Activated CD8-positive, alpha-beta T cell treated with anti-CD3 and anti-CD28 coated beads, Interleukin-2, amount 10 ng/mL, durations not matched to agents 7 days and 5 days (primary cell): ENCODE results near the gene ARHGAP1. TPM values are rescaled to one million over a fixed set of nuclear protein-coding genes. Genes with fewer than 3 reads are reported as not detected.
"Not testable (repeated sequence)": the region's sequence is repeated elsewhere in the genome, so short reads cannot be mapped to it uniquely, and the experiment has no call there.

Experiments
- ATAC-seq: fragments of 150-1000 bp; cut with Tn5 transposase; one replicate; pipeline ENCODE4 v1.10.0; 2021; ENCODE audit warnings: moderate library complexity
- CTCF ChIA-PET: fragments of 350-600 bp; sonication (Branson Sonifier 250); formaldehyde crosslinking; loops from one replicate; lab custom pipeline; 2021; ENCODE audit warnings: antibody characterized with exemption; lab: Charles Lee
- POLR2A ChIA-PET: fragments of 350-600 bp; sonication (Branson Sonifier 250); formaldehyde crosslinking; loops from one replicate; lab custom pipeline; 2021; ENCODE audit warnings: antibody characterized with exemption; lab: Charles Lee
- DNase-seq: peaks from one replicate; pipeline ENCODE4 v3.0.0-alpha.2; 2020
- H3K27ac Mint-ChIP-seq: one replicate; pipeline ENCODE4 v1.8.0; 2021; ENCODE audit warnings: mild to moderate bottlenecking, mixed read lengths
- H3K27me3 Mint-ChIP-seq: one replicate; pipeline ENCODE4 v1.8.0; 2021; ENCODE audit warnings: low read depth, mixed read lengths
- H3K36me3 Mint-ChIP-seq: one replicate; pipeline ENCODE4 v1.8.0; 2021; ENCODE audit warnings: low read depth, mixed read lengths
- H3K4me1 Mint-ChIP-seq: one replicate; pipeline ENCODE4 v1.8.0; 2021; ENCODE audit warnings: low read depth, mixed read lengths
- H3K4me3 Mint-ChIP-seq: one replicate; pipeline ENCODE4 v1.8.0; 2021; ENCODE audit warnings: mild to moderate bottlenecking, mixed read lengths
- H3K9me3 Mint-ChIP-seq: one replicate; pipeline ENCODE4 v1.8.0; 2022; ENCODE audit warnings: mixed read lengths; ENCODE audit not compliant: insufficient read depth
- total RNA-seq, 2 experiments: library from RNA; stranded (reverse); gene quantifications; one replicate each; pipeline ENCODE4 v1.2.3, GENCODE V29; 2021

ARHGAP1 gene
- total RNA-seq, 2 experiments from 2014 or later: 69.1 to 71.3 TPM

DNA sequence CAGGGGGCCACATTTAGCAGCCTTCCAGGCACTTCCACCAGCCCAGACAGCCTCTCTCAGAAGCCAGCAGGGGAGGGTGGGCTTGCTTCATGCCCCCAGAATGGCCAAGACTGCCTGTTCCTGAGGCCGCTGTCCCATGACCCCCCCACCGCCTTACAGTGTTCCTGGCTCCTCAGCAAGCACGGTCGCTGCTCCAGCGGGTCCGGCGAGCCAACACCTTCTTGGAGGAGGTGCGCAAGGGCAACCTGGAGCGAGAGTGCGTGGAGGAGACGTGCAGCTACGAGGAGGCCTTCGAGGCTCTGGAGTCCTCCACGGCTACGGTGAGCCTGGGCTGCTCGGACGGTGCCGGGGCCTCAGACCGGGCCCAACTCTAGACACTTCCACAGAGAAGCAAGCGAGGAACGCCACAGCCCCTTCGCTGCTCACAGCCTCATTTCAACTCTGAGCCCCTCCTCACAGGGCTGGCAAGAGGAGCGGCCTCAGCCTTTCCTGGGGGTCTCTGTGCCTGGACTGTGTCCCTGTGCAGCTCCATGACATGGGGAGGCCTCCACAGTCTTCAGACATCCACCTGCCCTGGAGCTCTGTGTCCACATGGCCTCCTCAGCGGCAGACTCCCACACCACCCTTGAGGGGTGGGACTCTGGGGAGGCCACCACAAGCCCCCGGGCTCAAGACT lies 19.3 kb upstream of the ARHGAP1 start:
- ATAC-seq (no peak), DNase-seq (no peak)
- POLR2A ChIA-PET: no interaction called here
- Mint-ChIP-seq H3K4me1 (peaks cover 8% of the 10 kb centered on the region), H3K36me3 (no peaks in the 10 kb centered on the region), H3K27ac (no peak overlapping the region), H3K27me3 (no peaks in the 10 kb centered on the region), H3K9me3 (no peaks in the 10 kb centered on the region), H3K4me3 (no peak overlapping the region)
- CTCF ChIA-PET: no interaction called here

DNA sequence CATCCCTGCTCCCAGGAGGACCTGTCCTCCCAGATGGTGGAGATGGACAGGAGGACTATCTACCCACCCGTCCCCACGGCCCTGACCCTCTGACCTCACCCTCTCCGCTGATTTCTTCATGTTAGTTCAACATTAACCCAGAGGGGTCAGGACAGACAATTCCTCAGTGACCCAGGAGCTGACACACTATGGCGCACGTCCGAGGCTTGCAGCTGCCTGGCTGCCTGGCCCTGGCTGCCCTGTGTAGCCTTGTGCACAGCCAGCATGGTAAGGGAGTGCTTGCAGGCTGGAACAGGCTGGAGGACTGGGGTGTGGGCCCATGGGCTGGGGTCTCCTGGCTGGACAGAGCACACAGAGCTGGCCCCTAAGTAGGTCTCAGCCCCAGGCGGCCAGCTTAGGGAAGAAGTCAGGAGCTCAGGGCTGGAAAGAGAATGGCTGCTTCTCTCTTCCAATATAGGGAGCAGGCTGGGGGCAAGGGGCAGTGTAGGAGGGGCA lies 18.7 kb upstream of the ARHGAP1 start, which contains the start of gene F2:
Gene F2, plus strand, starts transcription at position 166 of the 495 bp plus-strand sequence. Its CDS starts 23 bp downstream, at position 189.
- Mint-ChIP-seq H3K27ac (peak within 1 kb of the TSS; percentile 49), H3K9me3 (no peaks in the 10 kb centered on the region), H3K4me3 (no peak within 1 kb of the TSS), H3K4me1 (peaks cover 8% of the 10 kb centered on the region), H3K27me3 (no peaks in the 10 kb centered on the region), H3K36me3 (no peaks in the 10 kb centered on the region)
- ATAC-seq: no peak
- DNase-seq: no peak
- POLR2A ChIA-PET: no interaction called here
- CTCF ChIA-PET: no interaction called here

DNA sequence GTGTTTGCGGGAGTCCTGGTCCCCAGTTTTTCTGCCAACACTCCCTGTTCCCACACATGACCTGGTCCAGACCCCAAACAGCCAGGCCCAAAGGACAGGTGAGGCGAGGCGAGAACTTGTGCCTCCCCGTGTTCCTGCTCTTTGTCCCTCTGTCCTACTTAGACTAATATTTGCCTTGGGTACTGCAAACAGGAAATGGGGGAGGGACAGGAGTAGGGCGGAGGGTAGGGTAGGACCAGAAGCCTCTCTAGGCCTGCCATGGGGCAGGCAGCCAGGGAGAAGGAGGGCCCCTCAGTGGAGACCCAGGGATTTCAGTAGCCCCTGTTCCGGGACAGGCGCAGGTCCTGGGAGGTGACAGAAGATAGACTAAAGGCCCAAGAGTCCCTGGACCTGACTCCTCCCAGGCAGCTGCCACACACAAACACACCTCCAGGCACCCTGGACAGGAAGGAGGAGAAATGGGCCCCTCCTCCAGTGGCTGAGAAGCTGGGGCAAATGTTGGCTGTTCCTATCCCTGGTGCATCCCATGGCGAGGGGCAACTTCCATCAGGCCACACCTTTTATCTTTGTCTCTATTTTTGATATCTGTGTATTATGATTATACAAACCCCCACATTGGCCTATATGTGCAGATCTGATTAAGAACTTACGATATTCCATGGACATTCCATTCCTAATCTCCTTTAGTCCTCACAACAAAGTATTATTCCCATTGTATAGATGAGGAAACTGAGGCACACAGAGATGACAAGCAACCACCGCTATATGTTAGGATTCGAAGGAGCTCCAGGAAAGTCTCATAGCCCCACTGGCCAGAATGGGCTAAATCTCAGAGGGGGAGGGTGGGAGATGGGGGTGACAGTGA lies 18.0 kb upstream of the ARHGAP1 start:
- H3K27ac Mint-ChIP-seq: peak overlapping the region; percentile 49
- no peaks in the 10 kb centered on the region for H3K36me3 Mint-ChIP-seq
- H3K4me3 Mint-ChIP-seq: no peak overlapping the region
- no peaks in the 10 kb centered on the region for H3K9me3 Mint-ChIP-seq
- no peak for DNase-seq
- H3K27me3 Mint-ChIP-seq: no peaks in the 10 kb centered on the region
- ChIA-PET POLR2A (no interaction called here), CTCF (no interaction called here)
- H3K4me1 Mint-ChIP-seq: peaks cover 8% of the 10 kb centered on the region
- peak; percentile 71 for ATAC-seq

DNA sequence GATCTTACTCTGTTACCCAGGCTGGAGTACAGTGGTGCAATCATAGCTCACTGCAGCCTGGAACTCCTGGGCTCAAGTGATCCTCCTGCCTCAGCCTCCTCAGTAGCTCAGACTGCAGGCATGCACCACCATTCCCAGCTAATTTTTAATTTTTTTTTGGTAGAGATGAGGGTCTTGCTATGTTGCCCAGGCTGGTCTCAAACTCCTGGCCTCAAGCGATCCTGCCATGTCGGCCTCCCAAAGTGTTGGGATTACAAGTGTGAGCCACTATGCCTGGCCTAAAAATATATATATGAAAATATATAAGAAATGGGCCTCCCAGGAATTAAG lies 17.4 kb upstream of the ARHGAP1 start:
- H3K4me3 Mint-ChIP-seq, H3K36me3 Mint-ChIP-seq, H3K27me3 Mint-ChIP-seq, DNase-seq, H3K9me3 Mint-ChIP-seq, CTCF ChIA-PET, H3K27ac Mint-ChIP-seq, H3K4me1 Mint-ChIP-seq, ATAC-seq: not testable (repeated sequence)
- POLR2A ChIA-PET: interaction anchor here (0.8 kb wide), 1 partner anchor 17 kb away, joined by 3 read pairs; the partner anchor contains the start of genes ARHGAP1 and ZNF408

DNA sequence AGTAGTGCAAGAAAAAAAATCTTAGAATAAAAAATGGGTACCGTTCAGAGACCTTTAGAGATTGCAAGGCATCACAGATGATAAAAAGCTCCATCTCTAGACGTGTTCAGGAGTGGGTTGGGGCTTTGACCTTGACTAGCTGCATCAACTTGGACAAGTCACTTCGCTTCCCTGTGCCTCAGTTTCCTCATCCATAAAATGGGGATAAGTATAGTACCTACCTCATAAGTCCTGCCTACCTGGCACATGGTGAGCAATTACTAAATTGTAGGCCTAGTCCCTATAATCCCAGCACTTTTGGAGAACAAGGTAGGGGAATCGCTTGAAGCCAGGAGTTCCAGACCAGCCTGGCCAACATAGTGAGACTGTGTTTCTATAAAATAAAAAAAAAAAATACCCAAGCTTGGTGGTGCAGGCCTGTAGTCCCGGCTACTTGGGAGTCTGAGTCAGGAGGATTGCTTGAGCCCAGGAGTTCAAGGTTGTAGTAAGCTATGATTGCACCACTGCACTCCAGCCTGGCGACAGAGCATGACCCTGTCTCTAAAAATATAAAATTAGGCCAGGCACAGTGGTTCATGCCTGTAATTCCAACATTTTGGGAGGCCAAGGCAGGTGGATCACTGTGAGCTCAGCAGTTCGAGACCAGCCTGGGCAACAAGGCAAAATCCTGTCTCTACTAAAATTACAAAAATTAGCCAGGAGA lies 12.6 kb upstream of the ARHGAP1 start:
- Mint-ChIP-seq H3K27ac (no peak overlapping the region), H3K27me3 (no peaks in the 10 kb centered on the region), H3K4me1 (peaks cover under 1% of the 10 kb centered on the region), H3K36me3 (peaks cover 2% of the 10 kb centered on the region), H3K9me3 (no peaks in the 10 kb centered on the region), H3K4me3 (no peak overlapping the region)
- ATAC-seq (no peak), DNase-seq (no peak)
- ChIA-PET CTCF (no interaction called here), POLR2A (interaction anchor here (1.1 kb wide), 1 partner anchor 158 kb away, joined by 3 read pairs; no protein-coding TSS in a partner anchor)

DNA sequence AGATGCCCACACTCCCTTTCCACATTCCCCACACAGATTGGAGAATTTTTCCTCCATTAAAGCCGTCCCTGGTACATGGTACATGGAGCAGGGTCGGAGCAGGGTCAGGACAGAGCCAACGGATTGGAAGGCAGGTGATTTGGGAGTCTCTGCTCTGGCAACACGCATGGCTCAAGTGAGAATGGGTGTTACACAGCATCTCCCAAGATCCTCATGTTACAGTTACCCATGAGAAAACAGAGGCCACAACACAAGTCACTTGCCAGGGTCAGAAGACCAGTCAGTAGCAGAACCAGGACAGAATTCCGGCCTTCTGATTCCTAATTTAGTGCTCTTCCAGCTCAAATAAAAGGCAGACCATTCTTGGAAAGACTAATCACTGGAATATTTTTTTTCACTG lies 10.9 kb upstream of the ARHGAP1 start:
- CTCF ChIA-PET: no interaction called here
- H3K9me3 Mint-ChIP-seq: no peaks in the 10 kb centered on the region
- POLR2A ChIA-PET: no interaction called here
- H3K4me1 Mint-ChIP-seq: no peaks in the 10 kb centered on the region
- H3K4me3 Mint-ChIP-seq: no peak overlapping the region
- no peaks in the 10 kb centered on the region for H3K27me3 Mint-ChIP-seq
- H3K36me3 Mint-ChIP-seq: peaks cover 14% of the 10 kb centered on the region
- H3K27ac Mint-ChIP-seq: peak overlapping the region; percentile 10
- ATAC-seq: no peak
- no peak for DNase-seq

DNA sequence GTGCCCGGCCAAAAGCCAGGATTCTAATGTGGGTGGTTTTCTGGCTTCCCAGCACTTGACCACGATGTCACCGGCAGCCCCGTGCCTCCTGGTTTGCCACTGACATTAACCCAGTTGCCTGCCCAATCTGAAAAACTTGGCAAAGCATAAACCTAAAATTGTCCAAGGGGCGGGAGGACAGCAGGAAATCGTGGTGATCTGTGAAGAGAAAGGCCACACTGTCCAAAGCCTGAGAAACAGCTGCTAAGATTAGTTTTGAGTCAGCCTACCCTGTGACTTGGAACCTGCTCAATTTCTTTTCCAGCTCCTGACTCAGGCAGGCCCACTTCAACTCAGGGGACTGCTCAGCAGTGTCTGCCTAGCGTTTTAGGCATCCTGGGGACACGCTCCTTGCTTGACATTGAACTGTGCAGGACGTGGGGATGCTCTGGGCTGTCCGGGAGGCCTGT lies 10.4 kb upstream of the ARHGAP1 start:
- DNase-seq (no peak), ATAC-seq (no peak)
- Mint-ChIP-seq H3K27ac (peak overlapping the region; percentile 10), H3K4me3 (no peak overlapping the region), H3K36me3 (peaks cover 18% of the 10 kb centered on the region), H3K4me1 (no peaks in the 10 kb centered on the region), H3K27me3 (no peaks in the 10 kb centered on the region), H3K9me3 (no peaks in the 10 kb centered on the region)
- POLR2A ChIA-PET: no interaction called here
- CTCF ChIA-PET: no interaction called here

DNA sequence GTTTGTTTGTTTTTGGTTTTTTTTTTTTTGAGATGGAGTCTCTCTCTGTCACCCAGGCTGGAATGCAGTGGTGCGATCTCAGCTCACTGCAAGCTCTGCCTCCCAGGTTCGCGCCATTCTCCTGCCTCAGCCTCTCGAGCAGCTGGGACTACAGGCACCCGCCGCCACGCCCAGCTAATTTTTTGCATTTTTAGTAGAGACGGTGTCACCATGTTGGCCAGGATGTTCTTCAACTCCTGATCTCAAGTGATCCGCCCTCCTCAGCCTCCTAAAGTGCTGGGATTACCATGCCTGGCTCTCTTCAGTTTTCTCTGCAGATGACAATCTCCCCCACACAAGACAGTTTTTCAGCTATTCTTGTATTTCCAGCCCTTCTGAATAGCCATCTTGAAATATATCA lies 8.9 kb upstream of the ARHGAP1 start:
- POLR2A ChIA-PET, H3K27me3 Mint-ChIP-seq, DNase-seq, H3K4me1 Mint-ChIP-seq, ATAC-seq, H3K27ac Mint-ChIP-seq, H3K4me3 Mint-ChIP-seq, H3K9me3 Mint-ChIP-seq: not testable (repeated sequence)
- CTCF ChIA-PET: interaction anchor here (1.0 kb wide), 1 partner anchor 9 kb away, joined by 4 read pairs; the partner anchor contains the start of genes ARHGAP1 and ZNF408
- H3K36me3 Mint-ChIP-seq: peaks cover 26% of the 10 kb centered on the region

DNA sequence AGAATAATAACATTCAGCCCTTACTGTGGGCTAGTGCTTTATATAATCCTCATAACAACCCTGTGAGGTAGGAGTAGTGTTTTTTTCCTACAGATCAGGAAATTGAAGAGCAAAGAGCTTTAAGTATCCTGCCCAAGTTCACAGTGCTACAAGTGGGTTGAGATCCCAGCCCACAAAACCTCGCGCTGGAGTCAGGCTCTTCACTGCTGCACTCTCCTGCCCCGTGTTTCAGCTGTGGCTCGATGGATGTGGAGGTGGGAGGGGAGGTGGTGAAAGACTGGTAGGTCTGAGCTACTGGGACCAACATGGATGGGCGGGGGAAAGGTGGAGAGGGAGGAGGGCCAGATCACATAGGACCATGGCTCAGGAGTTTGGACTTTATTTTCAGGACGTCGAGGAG lies 6.5 kb upstream of the ARHGAP1 start:
- ChIA-PET POLR2A (interaction anchor here (1.4 kb wide), 1 partner anchor 36 kb away, joined by 4 read pairs; no protein-coding TSS in a partner anchor), CTCF (no interaction called here)
- Mint-ChIP-seq H3K36me3 (peaks cover 47% of the 10 kb centered on the region), H3K4me3 (no peak overlapping the region), H3K27ac (no peak overlapping the region), H3K4me1 (peaks cover 16% of the 10 kb centered on the region), H3K9me3 (no peaks in the 10 kb centered on the region), H3K27me3 (no peaks in the 10 kb centered on the region)
- DNase-seq (no peak), ATAC-seq (no peak)

DNA sequence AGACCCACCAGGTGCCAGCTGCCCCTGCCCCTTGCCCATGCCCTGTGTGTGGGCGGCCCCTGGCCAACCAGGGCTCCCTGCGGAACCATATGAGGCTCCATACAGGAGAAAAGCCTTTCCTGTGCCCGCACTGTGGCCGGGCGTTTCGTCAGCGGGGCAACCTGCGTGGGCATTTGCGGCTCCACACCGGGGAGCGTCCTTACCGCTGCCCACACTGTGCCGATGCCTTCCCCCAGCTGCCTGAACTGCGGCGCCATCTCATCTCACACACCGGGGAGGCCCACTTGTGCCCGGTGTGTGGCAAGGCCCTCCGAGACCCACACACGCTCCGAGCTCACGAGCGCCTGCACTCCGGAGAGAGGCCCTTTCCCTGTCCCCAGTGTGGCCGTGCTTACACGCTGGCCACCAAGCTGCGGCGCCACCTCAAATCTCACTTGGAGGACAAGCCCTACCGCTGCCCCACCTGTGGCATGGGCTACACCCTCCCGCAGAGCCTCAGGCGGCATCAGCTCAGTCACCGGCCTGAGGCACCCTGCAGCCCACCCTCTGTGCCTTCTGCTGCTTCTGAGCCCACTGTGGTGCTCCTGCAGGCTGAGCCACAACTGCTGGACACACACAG lies 4.8 kb upstream of the ARHGAP1 start:
- ATAC-seq (no peak), DNase-seq (no peak)
- CTCF ChIA-PET: no interaction called here
- Mint-ChIP-seq H3K27ac (no peak overlapping the region), H3K4me3 (no peak overlapping the region), H3K36me3 (peaks cover 60% of the 10 kb centered on the region), H3K9me3 (no peaks in the 10 kb centered on the region), H3K4me1 (peaks cover 23% of the 10 kb centered on the region), H3K27me3 (no peaks in the 10 kb centered on the region)
- POLR2A ChIA-PET: no interaction called here

DNA sequence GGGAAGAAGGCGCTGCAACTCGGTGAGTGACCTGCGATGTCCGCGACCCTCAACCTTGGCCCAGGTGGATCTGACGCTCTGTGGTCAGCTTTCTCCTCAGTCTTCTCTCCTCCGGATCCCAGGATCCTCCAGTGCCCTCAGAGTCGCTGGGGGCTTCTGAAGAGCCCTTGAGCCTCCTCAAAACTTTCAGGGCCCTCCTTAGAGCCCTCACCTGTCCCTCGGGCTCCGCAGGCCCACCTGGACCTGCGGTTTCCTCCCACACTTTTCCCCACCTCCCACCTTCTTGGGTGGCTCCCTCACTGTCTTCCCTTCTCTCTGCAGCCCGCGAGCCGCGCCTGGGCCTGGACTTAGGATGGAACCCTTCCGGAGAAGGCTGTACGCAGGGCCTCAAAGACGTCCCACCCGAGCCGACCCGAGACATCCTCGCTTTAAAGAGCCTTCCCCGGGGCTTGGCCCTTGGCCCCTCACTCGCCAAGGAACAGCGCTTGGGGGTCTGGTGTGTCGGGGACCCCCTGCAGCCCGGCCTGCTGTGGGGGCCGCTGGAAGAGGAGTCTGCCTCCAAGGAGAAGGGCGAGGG lies 747 bp upstream of the ARHGAP1 start:
- CTCF ChIA-PET: interaction anchor here (0.6 to 2.8 kb wide), 6 partner anchors 8 to 235 kb away, joined by 3 to 22 read pairs (median 4); partner anchors contain the start of gene CSTPP1
- Mint-ChIP-seq H3K27ac (peak overlapping the region; percentile 97), H3K4me1 (peaks cover 49% of the 10 kb centered on the region), H3K4me3 (peak overlapping the region; percentile 98), H3K27me3 (no peaks in the 10 kb centered on the region), H3K9me3 (no peaks in the 10 kb centered on the region), H3K36me3 (peaks cover 56% of the 10 kb centered on the region)
- no peak for DNase-seq
- POLR2A ChIA-PET: interaction anchor here (0.6 to 2.2 kb wide), 15 partner anchors 9 to 1067 kb away, joined by 3 to 17 read pairs (median 5); partner anchors contain the start of gene CKAP5
- no peak for ATAC-seq
